GM12873 (cell line): ENCODE data around the gene SUPT5H.

ENCODE experiments used
- TF ChIP-seq, protein P1 (sequence below): IDR thresholded peaks from 2 replicates; pipeline ENCODE4 v1.5.1; 2012; ENCODE audit warnings: low read depth, mild to moderate bottlenecking, moderate library complexity, low read length, control low read depth; ENCODE audit not compliant: insufficient read depth; ENCODE audit errors: missing control alignments

The SUPT5H gene

DNA sequence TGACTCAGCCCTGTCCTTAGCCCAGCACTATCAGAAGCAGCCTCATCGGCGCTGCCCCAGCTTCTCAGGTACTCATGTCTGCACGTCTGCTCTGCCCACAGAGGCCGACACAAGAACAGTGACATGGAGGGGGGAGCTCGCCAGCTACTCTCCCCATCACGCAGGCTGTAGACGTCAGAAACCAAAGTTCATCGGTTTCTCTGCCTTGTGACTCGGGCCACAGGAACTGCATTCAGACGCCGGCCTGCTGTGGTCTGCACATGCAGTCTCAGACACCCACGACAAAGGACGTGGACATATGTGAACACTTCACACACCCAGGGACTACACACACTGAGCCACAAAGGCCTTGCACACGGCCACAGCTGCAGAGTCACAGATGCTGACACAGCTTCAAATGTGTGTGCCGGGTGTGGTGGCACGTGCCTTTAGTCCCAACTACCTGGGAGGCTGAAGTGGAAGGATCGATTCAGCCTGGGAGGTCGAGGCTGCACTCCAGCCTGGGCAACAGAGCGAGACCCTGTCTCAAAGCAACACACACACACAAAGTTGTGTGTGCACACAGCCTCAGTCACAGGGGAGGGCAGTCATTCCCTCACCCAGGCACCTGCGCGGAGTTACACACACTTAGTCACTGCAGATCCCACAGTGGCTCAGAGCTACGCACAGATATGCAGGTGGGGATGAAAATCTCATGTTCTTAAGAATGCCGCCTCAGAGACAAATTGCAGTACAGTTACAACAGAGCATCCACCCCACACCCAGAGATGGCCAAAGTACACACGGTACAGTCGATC lies 43.6 kb upstream of the SUPT5H start:
- TF ChIP-seq, protein P1, sequence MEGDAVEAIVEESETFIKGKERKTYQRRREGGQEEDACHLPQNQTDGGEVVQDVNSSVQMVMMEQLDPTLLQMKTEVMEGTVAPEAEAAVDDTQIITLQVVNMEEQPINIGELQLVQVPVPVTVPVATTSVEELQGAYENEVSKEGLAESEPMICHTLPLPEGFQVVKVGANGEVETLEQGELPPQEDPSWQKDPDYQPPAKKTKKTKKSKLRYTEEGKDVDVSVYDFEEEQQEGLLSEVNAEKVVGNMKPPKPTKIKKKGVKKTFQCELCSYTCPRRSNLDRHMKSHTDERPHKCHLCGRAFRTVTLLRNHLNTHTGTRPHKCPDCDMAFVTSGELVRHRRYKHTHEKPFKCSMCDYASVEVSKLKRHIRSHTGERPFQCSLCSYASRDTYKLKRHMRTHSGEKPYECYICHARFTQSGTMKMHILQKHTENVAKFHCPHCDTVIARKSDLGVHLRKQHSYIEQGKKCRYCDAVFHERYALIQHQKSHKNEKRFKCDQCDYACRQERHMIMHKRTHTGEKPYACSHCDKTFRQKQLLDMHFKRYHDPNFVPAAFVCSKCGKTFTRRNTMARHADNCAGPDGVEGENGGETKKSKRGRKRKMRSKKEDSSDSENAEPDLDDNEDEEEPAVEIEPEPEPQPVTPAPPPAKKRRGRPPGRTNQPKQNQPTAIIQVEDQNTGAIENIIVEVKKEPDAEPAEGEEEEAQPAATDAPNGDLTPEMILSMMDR = no peak

DNA sequence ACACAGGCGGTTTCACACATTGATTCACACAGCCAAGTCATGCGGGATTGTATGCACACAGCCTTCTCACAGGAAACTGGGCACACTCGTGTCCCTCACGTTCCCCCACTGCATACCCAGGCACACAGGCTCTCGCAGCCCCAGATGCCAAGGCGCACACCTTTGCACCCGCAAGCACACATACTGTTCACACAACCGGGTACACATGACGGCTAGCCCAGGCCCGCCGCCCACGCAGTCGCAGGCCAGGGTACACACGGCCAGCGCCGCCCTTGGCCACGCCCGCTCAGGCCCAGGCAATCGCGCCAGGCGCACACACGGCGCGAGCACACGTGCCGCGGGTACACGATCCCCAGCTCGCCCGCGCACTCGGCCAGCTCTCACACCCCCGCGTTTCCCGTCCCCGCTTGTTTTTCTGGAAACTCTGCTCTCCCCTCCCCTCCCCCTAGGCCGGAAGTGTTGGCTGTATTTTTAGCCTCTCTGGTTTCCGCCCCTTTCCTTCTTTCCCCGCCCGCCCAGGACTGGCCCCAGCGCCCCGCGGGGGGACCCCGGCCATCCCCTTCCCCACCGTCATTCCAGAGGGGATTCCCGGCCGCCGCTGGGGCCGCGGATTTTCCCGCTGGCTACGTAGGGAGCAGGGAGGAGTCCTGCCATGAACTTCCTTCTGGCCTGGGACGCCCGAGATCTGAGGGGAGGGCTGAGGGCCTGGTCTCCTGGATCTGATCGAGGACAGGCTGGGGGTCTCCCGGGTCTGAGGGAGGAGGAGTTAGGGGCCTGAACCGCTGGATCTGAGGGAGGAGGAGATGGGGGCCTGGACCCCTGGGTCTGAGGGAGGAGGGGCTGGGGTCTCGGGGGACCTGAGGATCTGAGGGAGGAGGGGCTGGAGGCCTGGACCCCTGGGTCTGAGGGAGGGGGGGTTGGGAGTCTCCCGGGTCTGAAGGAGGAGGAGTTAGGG lies 42.8 kb upstream of the SUPT5H start:
- TF ChIP-seq, protein P1 = no peak

DNA sequence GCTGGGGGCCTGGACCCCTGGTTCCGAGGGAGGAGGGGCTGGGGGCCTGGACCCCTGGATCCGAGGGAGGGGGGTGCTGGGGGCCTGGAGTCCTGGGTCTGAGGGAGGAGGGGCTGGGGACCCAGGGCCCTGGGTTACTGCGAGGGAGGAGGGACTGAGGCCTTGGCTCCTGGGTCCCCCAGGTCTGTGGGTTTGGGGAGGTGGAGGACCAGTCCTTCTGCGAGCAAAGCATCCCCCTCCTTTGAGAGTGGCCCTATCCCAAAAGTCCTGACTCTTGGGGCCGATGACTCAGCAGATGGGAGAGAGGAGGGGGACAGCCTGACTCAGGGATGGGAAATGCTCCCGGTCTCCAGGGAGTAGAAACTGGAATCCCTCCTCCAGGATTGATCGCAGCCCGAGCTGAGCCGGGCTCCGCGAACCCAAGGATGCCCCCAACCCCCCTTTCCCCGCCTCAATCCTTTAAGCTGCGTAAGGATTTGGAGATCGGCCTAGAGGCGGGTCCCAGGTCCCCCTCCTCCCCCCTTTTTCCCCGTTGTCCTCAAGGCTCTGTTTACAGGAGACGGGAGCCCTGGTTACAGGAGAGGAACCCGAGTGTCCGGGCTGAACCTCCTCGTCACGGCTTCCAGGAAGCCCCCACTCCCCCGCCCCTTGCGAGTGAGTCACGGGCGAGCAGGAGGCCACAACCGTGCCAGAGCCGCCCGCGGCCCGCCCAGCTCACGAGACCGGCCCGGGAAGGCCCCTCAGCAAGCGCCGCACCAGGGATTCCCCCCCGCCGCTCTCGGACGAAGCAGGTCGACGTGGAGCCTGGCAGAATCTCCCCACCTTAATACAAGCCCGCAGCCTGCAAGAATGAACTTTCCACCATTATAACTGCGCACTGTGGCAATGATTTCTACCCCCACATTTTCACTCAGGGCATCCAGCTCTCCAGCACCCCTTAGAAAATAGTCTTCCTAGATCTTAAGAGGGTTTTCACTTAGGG lies 41.8 kb upstream of the SUPT5H start:
- TF ChIP-seq, protein P1 = no peak

DNA sequence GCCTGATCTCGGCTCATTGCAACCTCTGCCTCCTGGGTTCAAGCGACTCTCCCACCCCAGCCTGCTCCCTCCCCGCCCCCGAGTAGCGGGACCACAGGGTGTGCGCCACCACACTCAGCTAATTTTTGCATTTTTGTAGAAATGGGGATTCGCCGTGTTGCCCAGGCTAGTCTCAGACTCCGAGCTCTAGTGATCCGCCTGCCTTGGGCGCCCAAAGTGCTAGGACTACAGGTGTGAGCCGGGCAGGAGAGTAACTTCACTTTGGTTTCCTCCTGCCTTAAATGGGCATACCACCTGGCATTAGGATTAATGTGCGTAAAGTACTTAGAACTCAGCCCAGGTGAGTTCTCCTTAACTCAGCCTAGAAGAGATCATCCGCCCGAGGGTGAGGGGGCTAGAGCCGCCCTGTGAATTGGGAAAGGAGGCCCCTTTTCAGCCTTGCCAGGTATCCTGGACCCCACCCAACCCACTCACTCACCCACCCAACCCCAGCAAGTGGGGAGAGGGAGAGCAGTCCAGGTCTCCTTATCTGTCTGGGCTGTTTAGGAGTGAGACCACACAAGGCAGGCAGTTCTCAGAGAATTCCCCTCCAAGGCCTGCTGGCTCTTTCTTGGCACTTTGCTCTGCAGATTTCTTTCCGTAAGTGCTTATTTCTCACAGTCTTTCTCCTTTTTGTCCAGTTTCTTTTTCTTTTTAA lies 40.0 kb upstream of the SUPT5H start:
- TF ChIP-seq, protein P1 = no peak

DNA sequence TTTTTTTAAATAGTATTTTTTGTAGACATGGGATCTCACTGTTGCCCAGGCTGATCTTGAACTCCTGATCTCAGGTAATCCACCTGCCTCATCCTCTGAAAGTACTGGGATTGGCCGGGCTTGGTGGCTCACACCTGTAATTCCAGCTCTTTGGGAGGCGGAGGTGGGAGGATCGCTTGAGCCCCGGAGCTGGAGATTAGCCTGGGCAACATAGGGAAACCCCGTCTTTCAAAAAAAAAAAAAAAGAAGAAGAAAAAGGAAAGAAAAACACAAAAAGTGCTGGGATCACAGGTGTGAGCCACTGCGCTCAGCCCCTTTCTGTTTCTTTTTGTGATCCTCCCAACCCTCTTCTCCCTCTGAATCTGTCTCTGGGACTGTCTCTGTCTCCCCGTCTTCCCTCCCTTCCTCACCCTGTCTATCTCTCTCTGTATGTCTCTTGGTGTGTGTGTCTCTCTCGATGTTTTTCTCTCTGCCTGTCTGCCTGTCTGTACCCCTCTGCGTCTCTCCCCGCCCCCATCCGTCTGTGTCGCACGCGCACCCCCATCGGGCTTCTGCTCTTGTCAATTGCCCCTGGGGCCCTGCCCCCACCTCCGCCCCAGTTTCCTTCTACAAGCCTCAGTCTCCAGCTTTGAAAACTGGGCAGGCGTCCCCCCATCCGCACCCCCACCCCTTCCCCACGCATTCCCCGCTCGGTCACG lies 39.3 kb upstream of the SUPT5H start:
- TF ChIP-seq, protein P1 = no peak
